Measurements from ENCODE around the gene RGS3. TPM values are rescaled to one million over a fixed set of nuclear protein-coding genes. Genes with fewer than 3 reads are reported as not detected.

The RGS3 gene
- total and polyA plus RNA-seq, 4 donors: 33.5 to 54.9 (median 40.9) TPM

DNA sequence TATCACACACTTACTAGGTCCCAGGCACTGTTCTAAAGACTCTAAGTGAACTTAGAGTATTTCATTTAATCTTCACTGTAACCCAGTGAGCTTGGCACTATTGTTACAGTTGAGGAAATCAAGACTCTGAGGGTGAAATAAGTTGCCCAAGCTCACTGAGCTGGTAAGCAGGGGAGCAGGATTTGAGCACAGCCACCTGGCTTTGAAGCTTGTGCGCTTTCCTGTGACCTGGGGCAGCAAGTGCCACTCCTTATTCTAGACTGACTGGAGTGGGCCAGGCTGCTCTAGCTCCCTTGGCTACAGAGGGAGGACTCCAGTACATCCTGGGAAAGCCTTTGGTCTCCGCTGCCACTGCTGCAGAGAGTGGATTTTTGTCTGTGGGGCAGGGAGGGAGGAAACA lies 50.0 kb downstream of the RGS3 start:
- Histone ChIP-seq H3K4me1 (ENCODE audit: control insufficient read depth, insufficient read depth, low read length) (peaks cover 12% of the 10 kb centered on the region), H3K36me3 (ENCODE audit: control insufficient read depth, insufficient read depth, low read length) (peaks cover 6% of the 10 kb centered on the region), H3K9me3 (ENCODE audit: control insufficient read depth, insufficient read depth, low read length) (no peaks in the 10 kb centered on the region), H3K27ac (ENCODE audit: low read depth, low read length) (no peak overlapping the region), H3K27me3 (ENCODE audit: control insufficient read depth, insufficient read depth, low read length) (no peaks in the 10 kb centered on the region), H3K4me3 (ENCODE audit: low read depth, low read length) (no peak overlapping the region)
- 89% methylated on average over 2 of the region's 2 CpGs for WGBS (ENCODE audit: insufficient coverage)
- DNase-seq (ENCODE audit: low read depth in 4 of 6, low spot score in 6 of 6): no peak

DNA sequence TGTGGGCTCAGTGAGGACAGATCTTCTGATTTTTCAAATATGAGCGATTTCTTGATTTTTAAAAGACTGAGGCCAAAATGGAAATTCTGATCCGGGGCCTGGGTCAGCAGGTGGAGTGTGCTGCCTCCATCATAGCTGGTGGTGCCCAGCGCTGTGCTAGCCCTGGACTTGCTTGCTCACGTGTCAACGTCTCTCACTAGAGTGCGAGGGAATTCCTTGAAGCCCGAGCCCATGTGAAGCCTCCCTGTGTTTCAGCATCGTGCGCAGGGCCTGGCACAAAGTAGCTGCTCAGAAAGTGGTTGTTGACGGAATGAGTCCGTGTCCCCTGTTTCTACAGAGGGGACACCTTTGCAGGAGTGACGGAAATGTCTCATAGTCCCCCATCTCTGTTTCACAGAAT lies 50.5 kb downstream of the RGS3 start:
- H3K4me1 ChIP-seq (ENCODE audit: control insufficient read depth, insufficient read depth, low read length): peaks cover 12% of the 10 kb centered on the region
- DNase-seq (ENCODE audit: low read depth in 4 of 6, low spot score in 6 of 6): no peak
- H3K27ac ChIP-seq (ENCODE audit: low read depth, low read length): no peak overlapping the region
- peaks cover 3% of the 10 kb centered on the region for H3K36me3 ChIP-seq (ENCODE audit: control insufficient read depth, insufficient read depth, low read length)
- 97% methylated on average over 11 of the region's 12 CpGs for WGBS (ENCODE audit: insufficient coverage)
- no peak overlapping the region for H3K4me3 ChIP-seq (ENCODE audit: low read depth, low read length)
- H3K27me3 ChIP-seq (ENCODE audit: control insufficient read depth, insufficient read depth, low read length): no peaks in the 10 kb centered on the region
- H3K9me3 ChIP-seq (ENCODE audit: control insufficient read depth, insufficient read depth, low read length): no peaks in the 10 kb centered on the region

DNA sequence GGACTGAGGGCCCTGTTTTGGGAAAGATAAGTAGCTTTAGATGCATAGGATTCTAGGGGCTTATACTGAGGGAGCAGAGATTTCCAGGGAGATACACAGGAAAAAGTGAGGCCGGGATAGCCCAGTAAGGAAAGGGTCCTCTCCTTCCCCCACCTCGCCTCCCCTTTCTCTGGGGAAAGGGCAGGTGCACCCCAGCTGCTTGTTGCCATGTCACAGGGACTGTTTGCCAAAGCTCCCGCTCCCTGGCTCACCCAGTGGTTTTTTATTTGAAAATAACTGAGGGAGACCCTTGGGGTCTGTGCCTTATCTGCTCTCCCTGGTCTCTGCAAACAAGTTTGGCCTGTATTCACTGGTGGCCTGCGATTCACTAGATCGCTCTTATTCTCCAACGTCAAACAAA lies 51.2 kb downstream of the RGS3 start:
- H3K4me3 ChIP-seq (ENCODE audit: low read depth, low read length): no peak overlapping the region
- H3K4me1 ChIP-seq (ENCODE audit: control insufficient read depth, insufficient read depth, low read length): peaks cover 12% of the 10 kb centered on the region
- no peaks in the 10 kb centered on the region for H3K9me3 ChIP-seq (ENCODE audit: control insufficient read depth, insufficient read depth, low read length)
- no peak for DNase-seq (ENCODE audit: low read depth in 4 of 6, low spot score in 6 of 6)
- no peak overlapping the region for H3K27ac ChIP-seq (ENCODE audit: low read depth, low read length)
- H3K36me3 ChIP-seq (ENCODE audit: control insufficient read depth, insufficient read depth, low read length): peaks cover 3% of the 10 kb centered on the region
- 59% methylated on average over 4 of the region's 6 CpGs for WGBS (ENCODE audit: insufficient coverage)
- H3K27me3 ChIP-seq (ENCODE audit: control insufficient read depth, insufficient read depth, low read length): no peaks in the 10 kb centered on the region

DNA sequence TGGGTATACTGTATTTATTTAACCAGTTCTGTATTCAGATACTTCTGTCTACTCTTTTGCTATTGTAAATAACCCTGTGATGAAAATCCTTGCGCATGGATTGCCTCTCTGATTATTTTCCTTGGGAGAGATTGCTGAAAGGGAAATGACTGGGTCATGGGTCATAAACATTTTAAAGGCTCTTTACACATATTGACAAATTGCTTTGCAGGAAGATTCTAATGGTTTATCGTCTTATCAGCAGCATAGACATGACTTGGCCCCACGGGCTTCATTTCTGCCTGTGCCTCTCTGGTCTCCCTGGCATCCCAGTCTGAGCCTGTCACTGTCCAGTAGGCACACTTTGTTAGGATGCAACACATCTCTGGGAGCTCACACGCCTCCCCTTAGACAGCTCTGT lies 52.3 kb downstream of the RGS3 start:
- DNase-seq (ENCODE audit: low read depth in 4 of 6, low spot score in 6 of 6): peak in 1 of 6 donors; percentile 47
- H3K27me3 ChIP-seq (ENCODE audit: control insufficient read depth, insufficient read depth, low read length): no peaks in the 10 kb centered on the region
- no peak overlapping the region for H3K4me3 ChIP-seq (ENCODE audit: low read depth, low read length)
- H3K9me3 ChIP-seq (ENCODE audit: control insufficient read depth, insufficient read depth, low read length): no peaks in the 10 kb centered on the region
- peaks cover 10% of the 10 kb centered on the region for H3K4me1 ChIP-seq (ENCODE audit: control insufficient read depth, insufficient read depth, low read length)
- H3K36me3 ChIP-seq (ENCODE audit: control insufficient read depth, insufficient read depth, low read length): peaks cover 7% of the 10 kb centered on the region
- no peak overlapping the region for H3K27ac ChIP-seq (ENCODE audit: low read depth, low read length)
- WGBS (ENCODE audit: insufficient coverage): 50% methylated on average over 3 of the region's 4 CpGs

DNA sequence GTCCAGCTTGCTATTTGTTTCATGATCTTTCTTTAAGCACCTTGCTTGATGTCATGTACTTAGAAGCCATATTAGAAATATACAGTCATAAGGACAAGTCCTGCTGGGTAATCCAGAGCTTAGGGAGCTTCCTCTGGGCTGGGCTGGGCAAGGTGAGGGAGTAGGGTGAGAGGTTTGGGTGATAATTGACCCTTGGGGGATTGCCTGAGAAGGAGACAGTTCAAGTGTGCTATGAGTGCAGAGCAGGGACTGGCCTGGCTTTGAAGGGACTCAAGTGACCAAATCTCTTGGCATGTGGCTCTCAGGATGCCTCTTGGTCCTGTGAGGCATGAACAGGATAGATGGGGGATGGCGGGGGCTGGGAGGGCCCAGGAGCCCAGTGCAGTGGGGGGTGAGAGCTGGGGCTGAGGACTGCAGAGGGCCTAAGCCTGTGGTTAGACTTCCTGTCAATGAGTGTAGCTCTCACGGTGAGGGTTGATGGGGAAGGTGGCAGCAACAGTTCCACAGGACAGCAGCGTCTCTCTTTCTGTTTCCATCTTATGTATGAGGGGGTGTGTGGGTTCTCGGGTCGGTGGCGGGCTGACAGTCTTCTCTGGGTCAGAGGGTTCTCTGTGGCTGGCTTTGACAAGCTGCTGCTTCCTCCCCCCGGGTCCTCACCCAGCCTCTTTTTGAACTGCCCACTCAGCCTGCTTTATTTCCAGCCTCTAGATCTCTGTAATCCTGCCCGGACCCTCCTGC lies 53.5 kb downstream of the RGS3 start:
- peaks cover 7% of the 10 kb centered on the region for H3K36me3 ChIP-seq (ENCODE audit: control insufficient read depth, insufficient read depth, low read length)
- 80% methylated on average over 5 of the region's 8 CpGs for WGBS (ENCODE audit: insufficient coverage)
- H3K27ac ChIP-seq (ENCODE audit: low read depth, low read length): no peak overlapping the region

DNA sequence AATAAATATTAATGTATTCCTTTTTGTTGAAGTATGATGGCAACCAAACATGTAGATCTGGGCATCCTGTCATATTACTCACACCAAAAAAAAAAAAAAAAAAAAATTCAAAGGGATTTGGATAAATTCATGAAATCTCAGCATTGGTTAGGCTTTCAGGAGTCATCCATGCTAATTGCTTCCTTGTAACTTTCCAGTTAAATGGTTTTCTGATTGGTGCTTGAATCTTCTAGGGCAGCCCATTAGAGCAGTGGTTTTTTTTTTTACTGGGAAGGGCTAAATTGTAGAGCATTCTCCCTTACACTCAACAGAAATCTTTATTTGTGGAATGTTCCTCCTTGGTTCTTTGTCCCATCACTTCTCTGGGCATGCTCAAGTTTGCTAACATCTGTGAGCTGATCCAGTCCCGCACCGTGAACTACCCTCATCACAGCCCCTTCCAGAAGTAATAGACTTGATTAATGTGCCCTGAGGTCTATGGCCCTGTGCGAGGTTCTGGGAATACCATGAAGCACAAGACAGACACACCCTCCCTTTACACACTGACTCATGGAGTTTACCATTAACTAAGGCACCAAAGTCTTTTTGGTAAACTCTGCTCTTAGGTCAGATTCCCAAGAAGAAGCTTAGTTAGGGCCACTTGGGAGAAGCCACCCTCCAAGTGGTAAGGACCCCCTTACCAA lies 56.0 kb downstream of the RGS3 start:
- H3K4me1 ChIP-seq (ENCODE audit: control insufficient read depth, insufficient read depth, low read length): peaks cover 24% of the 10 kb centered on the region
- no peak overlapping the region for H3K4me3 ChIP-seq (ENCODE audit: low read depth, low read length)
- H3K27me3 ChIP-seq (ENCODE audit: control insufficient read depth, insufficient read depth, low read length): no peaks in the 10 kb centered on the region
- no peak overlapping the region for H3K27ac ChIP-seq (ENCODE audit: low read depth, low read length)
- peaks cover 22% of the 10 kb centered on the region for H3K36me3 ChIP-seq (ENCODE audit: control insufficient read depth, insufficient read depth, low read length)
- DNase-seq (ENCODE audit: low read depth in 4 of 6, low spot score in 6 of 6): no peak
- H3K9me3 ChIP-seq (ENCODE audit: control insufficient read depth, insufficient read depth, low read length): no peaks in the 10 kb centered on the region
- 88% methylated on average over 3 of the region's 3 CpGs for WGBS (ENCODE audit: insufficient coverage)

More for the DNA sequence above, 53.5 kb downstream of the RGS3 start:
- no peaks in the 10 kb centered on the region for H3K27me3 ChIP-seq (ENCODE audit: control insufficient read depth, insufficient read depth, low read length)
- H3K4me3 ChIP-seq (ENCODE audit: low read depth, low read length): no peak overlapping the region
- DNase-seq (ENCODE audit: low read depth in 4 of 6, low spot score in 6 of 6): no peak
- peaks cover 7% of the 10 kb centered on the region for H3K4me1 ChIP-seq (ENCODE audit: control insufficient read depth, insufficient read depth, low read length)
- no peaks in the 10 kb centered on the region for H3K9me3 ChIP-seq (ENCODE audit: control insufficient read depth, insufficient read depth, low read length)

DNA sequence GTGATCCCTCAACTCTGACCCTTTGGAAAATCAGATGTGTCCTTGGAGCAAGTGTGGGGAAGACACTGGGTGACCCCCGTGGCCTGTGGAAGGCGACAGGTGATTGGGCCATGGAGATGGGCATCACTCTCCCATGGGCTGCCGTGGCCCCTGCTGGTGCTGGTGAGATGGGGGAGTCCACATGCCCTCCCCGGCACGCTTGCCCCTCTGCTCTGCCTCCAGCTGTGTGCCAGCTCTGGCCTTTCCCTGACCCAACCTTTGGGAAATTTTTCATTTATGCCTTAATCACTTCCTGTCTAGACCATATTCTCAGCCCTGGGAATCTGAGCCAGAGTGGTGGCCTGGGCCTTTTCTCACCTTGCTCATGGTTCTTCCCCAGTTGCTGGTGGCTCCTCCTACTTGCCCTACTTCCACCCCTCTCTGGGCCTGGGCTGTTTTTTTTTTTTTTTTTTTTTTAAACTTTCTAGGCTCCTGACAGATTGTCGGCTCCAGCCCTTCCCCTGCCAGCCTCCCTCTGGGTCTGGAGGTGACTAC lies 56.6 kb downstream of the RGS3 start:
- no peak overlapping the region for H3K27ac ChIP-seq (ENCODE audit: low read depth, low read length)
- peaks cover 30% of the 10 kb centered on the region for H3K4me1 ChIP-seq (ENCODE audit: control insufficient read depth, insufficient read depth, low read length)
- WGBS (ENCODE audit: insufficient coverage): 92% methylated on average over 5 of the region's 6 CpGs
- no peaks in the 10 kb centered on the region for H3K9me3 ChIP-seq (ENCODE audit: control insufficient read depth, insufficient read depth, low read length)
- no peak overlapping the region for H3K4me3 ChIP-seq (ENCODE audit: low read depth, low read length)
- no peak for DNase-seq (ENCODE audit: low read depth in 4 of 6, low spot score in 6 of 6)
- H3K27me3 ChIP-seq (ENCODE audit: control insufficient read depth, insufficient read depth, low read length): no peaks in the 10 kb centered on the region
- H3K36me3 ChIP-seq (ENCODE audit: control insufficient read depth, insufficient read depth, low read length): peaks cover 22% of the 10 kb centered on the region

DNA sequence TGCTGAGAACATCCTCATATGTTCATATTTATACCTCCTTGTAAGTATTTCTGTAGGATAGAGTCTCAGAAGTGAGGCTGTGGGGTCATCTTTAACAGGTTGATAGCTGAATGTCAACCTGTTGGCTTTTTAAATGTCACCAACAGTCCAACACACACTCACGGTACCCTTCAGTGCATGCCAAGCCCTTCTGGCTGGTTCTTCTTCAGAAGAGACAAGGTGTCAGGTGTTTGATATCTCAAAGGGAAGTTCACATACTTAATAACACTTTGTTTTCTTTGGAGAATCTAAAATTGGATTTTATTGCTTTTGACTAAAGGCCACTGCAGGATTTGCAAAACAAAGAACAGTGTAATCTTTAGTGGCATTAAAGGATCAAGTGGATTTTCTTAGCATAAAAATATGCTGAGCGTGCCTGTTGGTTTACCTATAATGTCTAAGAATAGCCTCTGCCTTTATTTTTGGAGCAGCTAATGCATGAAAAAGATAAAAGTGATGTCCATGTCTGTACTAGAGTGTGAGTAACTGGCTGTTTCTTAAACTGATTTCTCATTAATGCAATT lies 58.2 kb downstream of the RGS3 start:
- DNase-seq (ENCODE audit: low read depth in 4 of 6, low spot score in 6 of 6): no peak
- no peak overlapping the region for H3K27ac ChIP-seq (ENCODE audit: low read depth, low read length)
- H3K27me3 ChIP-seq (ENCODE audit: control insufficient read depth, insufficient read depth, low read length): no peaks in the 10 kb centered on the region
- H3K4me1 ChIP-seq (ENCODE audit: control insufficient read depth, insufficient read depth, low read length): peaks cover 43% of the 10 kb centered on the region
- peaks cover 22% of the 10 kb centered on the region for H3K36me3 ChIP-seq (ENCODE audit: control insufficient read depth, insufficient read depth, low read length)
- WGBS (ENCODE audit: insufficient coverage): 71% methylated on average over 1 of the region's 2 CpGs
- no peak overlapping the region for H3K4me3 ChIP-seq (ENCODE audit: low read depth, low read length)
- H3K9me3 ChIP-seq (ENCODE audit: control insufficient read depth, insufficient read depth, low read length): no peaks in the 10 kb centered on the region

DNA sequence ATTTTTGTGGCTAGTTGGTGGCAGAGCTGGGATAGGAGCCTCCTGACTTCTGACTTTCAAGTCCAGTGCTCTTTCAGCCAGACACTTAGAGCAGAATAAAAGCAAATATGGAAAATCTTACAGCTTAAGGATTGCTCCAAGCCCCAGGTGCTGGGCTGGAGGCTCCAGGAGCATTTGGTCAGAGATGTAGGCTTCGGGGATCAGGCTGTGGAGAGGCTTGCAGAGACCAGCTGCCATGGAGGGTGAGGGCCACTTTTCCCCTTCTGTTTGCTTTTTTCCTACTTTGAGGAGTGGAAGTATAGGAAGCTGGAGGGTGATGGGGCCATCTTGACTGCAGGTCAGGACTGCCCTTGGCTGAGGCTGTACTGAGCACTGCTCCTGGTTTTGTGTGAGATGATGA lies 58.9 kb downstream of the RGS3 start:
- Histone ChIP-seq H3K27ac (ENCODE audit: low read depth, low read length) (no peak overlapping the region), H3K4me1 (ENCODE audit: control insufficient read depth, insufficient read depth, low read length) (peaks cover 45% of the 10 kb centered on the region), H3K9me3 (ENCODE audit: control insufficient read depth, insufficient read depth, low read length) (no peaks in the 10 kb centered on the region), H3K4me3 (ENCODE audit: low read depth, low read length) (no peak overlapping the region), H3K27me3 (ENCODE audit: control insufficient read depth, insufficient read depth, low read length) (no peaks in the 10 kb centered on the region), H3K36me3 (ENCODE audit: control insufficient read depth, insufficient read depth, low read length) (peaks cover 22% of the 10 kb centered on the region)
- DNase-seq (ENCODE audit: low read depth in 4 of 6, low spot score in 6 of 6): no peak
- WGBS (ENCODE audit: insufficient coverage): 91% methylated on average over 1 of the region's 1 CpG
